ENCODE results near the gene CEP104.
"Not testable (repeated sequence)": the region's sequence is repeated elsewhere in the genome, so short reads cannot be mapped to it uniquely, and the experiment has no call there.

The CEP104 gene

GRCh38 chr1:3824650-3825049 lies 32.4 kb downstream of the CEP104 start:
- DNase-seq (ENCODE audit: low spot score), result no peak

GRCh38 chr1:3822421-3822820 lies 34.6 kb downstream of the CEP104 start:
- no peak for DNase-seq (ENCODE audit: low spot score)

DNA sequence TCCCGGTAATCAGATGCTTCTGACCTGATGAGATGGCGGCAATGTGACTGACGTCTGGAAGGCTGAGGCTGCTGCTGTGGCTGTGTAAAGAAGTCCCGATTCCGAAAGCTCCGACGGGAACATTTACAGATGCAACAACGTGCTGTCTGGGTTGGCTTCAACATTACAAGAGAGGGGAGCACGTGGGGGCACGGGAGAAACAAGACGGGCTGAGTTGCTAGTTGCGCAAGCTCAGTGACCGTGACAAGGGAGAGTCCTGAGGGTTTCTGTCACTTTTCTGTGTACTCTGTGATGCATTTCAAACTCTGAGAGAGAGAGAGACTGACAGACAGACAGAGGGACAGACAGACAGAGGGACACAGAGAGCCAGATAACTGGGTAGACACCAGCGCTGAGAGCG lies 35.1 kb downstream of the CEP104 start:
- no peak for DNase-seq (ENCODE audit: low spot score)

DNA sequence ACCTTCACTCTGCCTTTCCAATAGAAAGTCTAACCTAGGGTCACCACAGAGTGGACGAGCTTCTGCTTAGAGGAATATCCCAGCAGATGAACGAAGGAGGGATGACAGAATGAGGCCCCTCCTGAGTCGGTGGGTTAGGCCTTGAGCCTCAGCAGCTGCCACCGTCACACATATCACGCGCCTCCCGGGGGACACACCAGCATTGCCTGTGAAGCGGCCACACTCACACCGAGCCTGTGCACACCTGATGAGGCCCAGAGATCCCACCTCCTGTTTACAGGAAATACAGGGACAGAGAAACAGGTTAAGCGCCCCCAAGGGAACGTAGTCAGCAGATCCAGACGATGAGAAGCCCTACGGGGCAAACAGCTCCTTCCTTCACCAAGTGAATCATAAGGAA lies 35.6 kb downstream of the CEP104 start:
- no peak for DNase-seq (ENCODE audit: low spot score)

- DNase-seq (ENCODE audit: low spot score), result no peak
Measured at GRCh38 chr1:3821004-3821403, 36.0 kb downstream of the CEP104 start.

DNA sequence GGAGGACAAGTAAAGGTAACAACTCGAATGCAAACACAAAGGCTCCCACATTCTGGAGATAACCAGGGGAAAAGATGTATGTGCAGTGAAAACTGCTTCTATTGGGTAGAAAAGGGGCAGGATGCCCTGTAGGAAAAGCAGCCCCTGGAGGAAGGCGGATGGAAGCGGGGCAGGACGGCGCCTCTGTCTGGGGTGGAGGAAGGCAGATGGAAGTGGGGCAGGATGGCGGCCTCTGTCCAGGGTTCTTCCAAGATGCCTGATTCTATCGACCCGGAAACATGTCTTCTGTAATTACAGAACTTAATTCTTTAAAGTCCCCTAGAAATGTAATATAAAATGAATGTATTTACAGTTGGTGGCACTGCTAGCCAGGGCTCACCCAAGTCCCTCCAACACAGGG lies 36.7 kb downstream of the CEP104 start:
- DNase-seq (ENCODE audit: low spot score), result no peak

DNA sequence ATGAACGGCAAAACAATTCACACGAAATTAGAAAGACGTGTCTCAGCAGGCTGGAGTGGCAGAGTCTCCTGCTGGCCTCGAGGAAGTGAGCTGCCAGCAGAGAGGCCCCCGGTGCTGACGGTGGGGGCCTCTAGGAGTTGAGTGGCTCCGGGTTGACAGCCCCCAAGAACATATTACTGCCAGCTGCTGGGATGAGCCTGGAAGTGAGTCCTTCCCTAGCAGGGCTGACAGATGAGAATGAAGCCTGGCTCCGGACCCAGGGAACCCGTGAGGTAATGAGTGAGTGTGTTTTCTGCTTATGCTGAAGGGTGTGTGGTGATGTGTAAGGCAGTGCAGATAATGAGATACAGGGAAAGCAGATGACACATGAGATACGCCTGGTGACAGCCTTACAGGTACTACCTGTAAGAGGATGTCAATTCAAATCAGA lies 37.2 kb downstream of the CEP104 start:
- DNase-seq (ENCODE audit: low spot score), result no peak

- DNase-seq (ENCODE audit: low spot score), result no peak
Measured at GRCh38 chr1:3817821-3818597, 39.0 kb downstream of the CEP104 start.

- no peak for DNase-seq (ENCODE audit: low spot score)
Measured at GRCh38 chr1:3817138-3817740, 39.8 kb downstream of the CEP104 start.

- no peak for DNase-seq (ENCODE audit: low spot score)
Measured at GRCh38 chr1:3816331-3817137, 40.5 kb downstream of the CEP104 start.

- no peak for DNase-seq (ENCODE audit: low spot score)
Measured at GRCh38 chr1:3814771-3815561, 42.0 kb downstream of the CEP104 start.

- DNase-seq (ENCODE audit: low spot score), result no peak
Measured at GRCh38 chr1:3814065-3814464, 42.9 kb downstream of the CEP104 start.

DNA sequence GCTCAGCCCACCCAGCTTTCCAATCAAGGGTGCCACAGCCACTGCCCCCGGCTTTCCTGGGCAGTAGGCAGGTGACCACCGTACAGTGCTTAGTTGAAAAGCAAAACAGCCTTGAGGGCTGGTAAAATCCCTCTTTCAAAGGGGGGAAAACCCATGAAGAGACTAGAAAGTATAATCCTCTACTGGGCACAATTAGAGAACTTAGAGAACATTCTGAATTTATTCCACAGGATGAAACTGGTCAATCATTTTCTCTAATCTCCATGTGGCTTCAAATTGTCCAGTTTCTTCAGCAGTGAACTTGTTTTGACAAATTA lies 45.5 kb downstream of the CEP104 start:
- DNase-seq (ENCODE audit: low spot score), result no peak

GRCh38 chr1:3810149-3810761 lies 46.8 kb downstream of the CEP104 start:
- not testable (repeated sequence) for DNase-seq (ENCODE audit: low spot score)

DNA sequence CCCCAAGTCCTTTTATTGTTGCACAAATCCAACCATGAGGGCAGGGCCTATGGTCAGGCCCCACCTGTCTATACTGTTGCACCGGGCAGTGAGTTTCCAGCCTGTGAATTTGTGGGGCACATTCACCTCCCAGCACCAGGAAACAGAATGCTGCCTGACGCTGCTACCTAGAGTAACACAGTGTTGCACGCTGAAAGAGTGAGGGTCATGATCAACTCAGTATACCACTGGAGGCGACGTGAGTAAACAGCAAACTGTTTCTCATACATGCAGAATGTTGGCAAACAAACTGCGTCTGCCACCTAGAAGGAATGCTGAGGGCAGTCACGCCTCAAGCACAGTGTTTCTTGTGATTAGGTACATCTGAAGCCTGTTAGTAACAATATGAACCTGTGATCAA lies 47.3 kb downstream of the CEP104 start:
- no peak for DNase-seq (ENCODE audit: low spot score)

DNA sequence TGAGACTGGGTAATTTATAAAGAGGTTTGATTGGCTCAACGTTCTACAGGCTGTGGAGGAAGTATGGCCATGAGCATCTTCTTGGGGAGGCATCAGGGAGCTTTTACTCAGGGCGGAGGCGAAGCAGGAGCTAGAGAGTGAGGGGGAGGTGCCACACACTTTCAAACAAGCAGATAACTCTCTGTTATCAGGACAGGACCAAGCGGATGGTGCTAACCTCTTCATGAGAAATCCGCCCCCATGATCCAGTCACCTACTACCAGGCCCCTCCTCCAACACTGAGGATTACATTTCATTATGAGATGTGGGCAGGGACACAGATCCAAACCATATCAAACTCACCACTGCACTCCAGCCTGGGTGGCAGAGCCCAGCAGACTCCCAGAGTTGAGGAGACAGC lies 49.2 kb downstream of the CEP104 start:
- DNase-seq (ENCODE audit: low spot score), result no peak

DNA sequence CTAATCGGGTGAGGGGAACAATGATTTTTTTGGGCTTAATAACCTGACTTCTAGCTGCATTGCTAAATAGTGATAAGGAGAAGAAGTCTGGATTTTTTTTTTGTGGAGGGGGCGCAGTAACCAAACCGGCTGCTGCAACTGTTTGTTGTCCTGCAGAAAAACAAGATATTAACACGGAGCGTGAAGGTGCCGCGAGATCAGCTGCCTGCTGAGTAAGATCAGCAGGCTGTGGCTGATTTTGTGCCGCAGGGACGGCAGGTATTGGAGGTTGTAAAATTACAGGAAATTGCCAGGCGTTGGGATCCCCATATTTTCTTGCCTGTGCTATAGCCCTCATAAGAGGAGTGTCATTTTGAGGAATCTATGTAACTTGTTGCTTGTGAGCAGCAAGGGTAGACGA lies 52.0 kb downstream of the CEP104 start:
- DNase-seq (ENCODE audit: low spot score), result no peak

- DNase-seq (ENCODE audit: low spot score), result not testable (repeated sequence)
Measured at GRCh38 chr1:3804627-3804944, 52.4 kb downstream of the CEP104 start.

- no peak for DNase-seq (ENCODE audit: low spot score)
Measured at GRCh38 chr1:3803905-3804626, 52.9 kb downstream of the CEP104 start.

DNA sequence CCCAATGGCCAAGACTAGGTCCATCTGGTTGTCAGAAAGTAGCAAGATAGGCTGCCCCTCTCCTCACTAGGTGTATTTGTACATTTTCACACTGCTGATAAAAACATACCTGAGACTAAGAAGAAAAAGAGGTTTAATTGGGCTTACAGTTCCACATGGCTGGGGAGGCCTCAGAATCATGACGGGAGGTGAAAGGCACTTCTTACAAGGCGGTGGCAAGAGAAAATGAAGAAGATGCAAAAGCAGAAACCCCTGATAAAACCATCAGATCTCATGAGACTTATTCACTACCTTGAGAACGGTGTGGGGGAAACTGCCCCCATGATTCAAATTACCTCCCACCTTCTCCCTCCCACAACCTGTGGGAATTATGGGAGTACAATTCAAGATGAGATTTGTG lies 56.2 kb downstream of the CEP104 start:
- DNase-seq (ENCODE audit: low spot score), result not testable (repeated sequence)

GRCh38 chr1:3799976-3800685 lies 56.9 kb downstream of the CEP104 start:
- no peak for DNase-seq (ENCODE audit: low spot score)

All from HuH-7 (cell line).